ENCODE measurements around the gene DSCAML1. TPM values are rescaled to one million over a fixed set of nuclear protein-coding genes. Genes with fewer than 3 reads are reported as not detected.

DSCAML1 gene
- total and polyA plus RNA-seq, 10 of the 15 experiments (the other 5 are each of a cell fraction or from before 2014, with no cell fraction given), result 0.03 to 0.18 (median 0.06) TPM; not detected in 1

- no peak for TF ChIP-seq MEF2B (IDR thresholded peaks at IDR 0.05; ENCODE audit: partially characterized antibody, poor library complexity, severe bottlenecking)
- TF ChIP-seq IKZF1 (conservative IDR thresholded peaks at IDR 0.05), result no peak
- TF ChIP-seq MYB (IDR thresholded peaks at IDR 0.05; ENCODE audit: borderline replicate concordance, low read depth, low read length), result no peak
- no peak for TF ChIP-seq KAT2A (conservative IDR thresholded peaks at IDR 0.05; ENCODE audit: control insufficient read depth, low read depth, low read length)
Measured at GRCh38 chr11:117396970-117397369, 400.0 kb downstream of the DSCAML1 start (continued).

GRCh38 chr11:117395476-117395875 is 401.5 kb downstream of the DSCAML1 start:
- no peak for DNase-seq (ENCODE audit: low read depth, low spot score)
- no peaks in the 10 kb centered on the region for H3K79me2 ChIP-seq (ENCODE audit: control insufficient read depth, insufficient read depth, low read length)
- WGBS (ENCODE audit: insufficient coverage, insufficient replicate concordance, low lambda C conversion rate, missing lambda C conversion rate), result 83% methylated on average over 4 of the region's 4 CpGs
- no peak overlapping the region for H3K27ac ChIP-seq (ENCODE audit: control insufficient read depth, insufficient read depth)
- ChIA-PET RAD21 (ENCODE audit: unreplicated experiment) (no interaction called here), CTCF (no interaction called here), SMC1A (ENCODE audit: uncharacterized antibody, unreplicated experiment) (no interaction called here), POLR2A (no interaction called here)
- H4K20me1 ChIP-seq (ENCODE audit: control insufficient read depth, insufficient read depth), result no peaks in the 10 kb centered on the region
- intact Hi-C loops (cut with micrococcal nuclease; ENCODE audit: unreplicated experiment) (no loop called here), in situ Hi-C loops (cut with MboI) (no loop called here)
- H3K9ac ChIP-seq (ENCODE audit: control insufficient read depth, insufficient read depth, low read length), result no peak overlapping the region
- H3K4me1 ChIP-seq (ENCODE audit: control insufficient read depth, insufficient read depth, low read length), result no peaks in the 10 kb centered on the region
- H3K4me3 ChIP-seq, result no peak overlapping the region
- no peak for ATAC-seq
- no peak overlapping the region for H3K4me2 ChIP-seq (ENCODE audit: control insufficient read depth, insufficient read depth)
- TF ChIP-seq MYC (IDR thresholded peaks at IDR 0.05; ENCODE audit: insufficient read depth, insufficient read length, insufficient replicate concordance, low read length, severe bottlenecking) (no peak), RFX5 (IDR thresholded peaks at IDR 0.05; ENCODE audit: low read depth, low read length) (no peak), KDM1A (IDR thresholded peaks at IDR 0.05; ENCODE audit: borderline replicate concordance) (no peak), HCFC1 (IDR thresholded peaks at IDR 0.05; ENCODE audit: low read length) (no peak), NR2C2 (IDR thresholded peaks at IDR 0.05; ENCODE audit: borderline replicate concordance, control insufficient read depth, insufficient read length, low read depth) (no peak), REST (IDR thresholded peaks at IDR 0.05; ENCODE audit: low read depth, low read length) (no peak), NFYB (IDR thresholded peaks at IDR 0.05; ENCODE audit: insufficient read depth, low read depth, low read length) (no peak), SPI1 (IDR thresholded peaks at IDR 0.05; ENCODE audit: borderline replicate concordance, insufficient read depth, low read depth, low read length) (no peak), YY1 (IDR thresholded peaks at IDR 0.05; ENCODE audit: low read depth, low read length) (no peak)
- H3K9me3 ChIP-seq (replicated peaks; ENCODE audit: control insufficient read depth, insufficient read depth, low read length), result no peaks in the 10 kb centered on the region; the same call in 1 of the 3 replicates
- BruUV-seq (replicated peaks), result no TSS peak
- H2AFZ ChIP-seq (ENCODE audit: control insufficient read depth, low read depth, low read length), result no peak overlapping the region
- H3K36me3 ChIP-seq (ENCODE audit: control insufficient read depth in 2 of 2, insufficient read depth in 2 of 2, low read length in 1 of 2), result peaks cover 11 to 30% of the 10 kb centered on the region in 2 experiments; a peak in 3 of 4 replicates
- FAIRE-seq, result no peak
- H3K27me3 ChIP-seq (replicated peaks in 1 of 2; ENCODE audit: control insufficient read depth in 2 of 2, insufficient read depth in 2 of 2, low read length in 1 of 2), result no peaks in the 10 kb centered on the region

Data from GM12878 (cell line).